ENCODE measurements around the gene NRL. TPM values are rescaled to one million over a fixed set of nuclear protein-coding genes. Genes with fewer than 3 reads are reported as not detected.

The NRL gene
- total RNA-seq, 1 experiment from 2014 or later, result 1.3 TPM

DNA sequence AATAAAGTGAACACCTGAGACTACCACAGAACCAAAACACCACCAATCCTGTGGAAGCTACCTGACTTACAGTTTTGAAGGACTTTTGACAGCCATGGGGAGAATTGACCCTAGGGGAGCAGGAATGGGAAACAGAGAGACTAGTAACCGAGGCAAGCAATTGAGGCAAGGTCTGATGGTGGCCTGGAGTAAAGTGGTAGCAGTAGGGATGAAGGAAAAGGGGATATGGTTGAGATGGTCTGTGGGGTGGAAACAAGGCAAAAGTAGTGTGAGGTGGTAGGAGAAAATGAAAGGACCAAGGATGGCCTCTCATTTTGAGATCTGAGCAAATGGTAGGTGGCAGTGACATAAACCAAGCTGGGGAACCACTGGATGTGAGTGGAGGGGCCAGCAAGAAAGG, 42.1 kb upstream of the NRL start:
- TF ChIP-seq, protein P1, sequence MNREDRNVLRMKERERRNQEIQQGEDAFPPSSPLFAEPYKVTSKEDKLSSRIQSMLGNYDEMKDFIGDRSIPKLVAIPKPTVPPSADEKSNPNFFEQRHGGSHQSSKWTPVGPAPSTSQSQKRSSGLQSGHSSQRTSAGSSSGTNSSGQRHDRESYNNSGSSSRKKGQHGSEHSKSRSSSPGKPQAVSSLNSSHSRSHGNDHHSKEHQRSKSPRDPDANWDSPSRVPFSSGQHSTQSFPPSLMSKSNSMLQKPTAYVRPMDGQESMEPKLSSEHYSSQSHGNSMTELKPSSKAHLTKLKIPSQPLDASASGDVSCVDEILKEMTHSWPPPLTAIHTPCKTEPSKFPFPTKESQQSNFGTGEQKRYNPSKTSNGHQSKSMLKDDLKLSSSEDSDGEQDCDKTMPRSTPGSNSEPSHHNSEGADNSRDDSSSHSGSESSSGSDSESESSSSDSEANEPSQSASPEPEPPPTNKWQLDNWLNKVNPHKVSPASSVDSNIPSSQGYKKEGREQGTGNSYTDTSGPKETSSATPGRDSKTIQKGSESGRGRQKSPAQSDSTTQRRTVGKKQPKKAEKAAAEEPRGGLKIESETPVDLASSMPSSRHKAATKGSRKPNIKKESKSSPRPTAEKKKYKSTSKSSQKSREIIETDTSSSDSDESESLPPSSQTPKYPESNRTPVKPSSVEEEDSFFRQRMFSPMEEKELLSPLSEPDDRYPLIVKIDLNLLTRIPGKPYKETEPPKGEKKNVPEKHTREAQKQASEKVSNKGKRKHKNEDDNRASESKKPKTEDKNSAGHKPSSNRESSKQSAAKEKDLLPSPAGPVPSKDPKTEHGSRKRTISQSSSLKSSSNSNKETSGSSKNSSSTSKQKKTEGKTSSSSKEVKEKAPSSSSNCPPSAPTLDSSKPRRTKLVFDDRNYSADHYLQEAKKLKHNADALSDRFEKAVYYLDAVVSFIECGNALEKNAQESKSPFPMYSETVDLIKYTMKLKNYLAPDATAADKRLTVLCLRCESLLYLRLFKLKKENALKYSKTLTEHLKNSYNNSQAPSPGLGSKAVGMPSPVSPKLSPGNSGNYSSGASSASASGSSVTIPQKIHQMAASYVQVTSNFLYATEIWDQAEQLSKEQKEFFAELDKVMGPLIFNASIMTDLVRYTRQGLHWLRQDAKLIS (CRISPR knock-in tag; IDR thresholded peaks at IDR 0.05; ENCODE audit: borderline replicate concordance), result no peak
- TF ChIP-seq, protein P2, sequence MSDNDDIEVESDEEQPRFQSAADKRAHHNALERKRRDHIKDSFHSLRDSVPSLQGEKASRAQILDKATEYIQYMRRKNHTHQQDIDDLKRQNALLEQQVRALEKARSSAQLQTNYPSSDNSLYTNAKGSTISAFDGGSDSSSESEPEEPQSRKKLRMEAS (CRISPR knock-in tag; IDR thresholded peaks at IDR 0.05), result no peak
- TF ChIP-seq FOXJ3 (CRISPR knock-in tag; IDR thresholded peaks at IDR 0.05; ENCODE audit: borderline replicate concordance) (no peak), NFYB (CRISPR knock-in tag; conservative IDR thresholded peaks at IDR 0.05; ENCODE audit: low read depth) (no peak), CBFB (CRISPR knock-in tag; IDR thresholded peaks at IDR 0.05; ENCODE audit: low read depth) (no peak), ZBTB21 (CRISPR knock-in tag; IDR thresholded peaks at IDR 0.05; ENCODE audit: borderline replicate concordance) (no peak), ZNF138 (CRISPR knock-in tag; conservative IDR thresholded peaks at IDR 0.05) (no peak), FOXK1 (CRISPR knock-in tag; IDR thresholded peaks at IDR 0.05) (no peak), JUN (CRISPR knock-in tag; IDR thresholded peaks at IDR 0.05) (no peak), TP53 (CRISPR knock-in tag; IDR thresholded peaks at IDR 0.05) (no peak), ZNF396 (CRISPR knock-in tag; IDR thresholded peaks at IDR 0.05; ENCODE audit: borderline replicate concordance) (no peak), ZNF317 (CRISPR knock-in tag; IDR thresholded peaks at IDR 0.05; ENCODE audit: borderline replicate concordance, low read depth) (no peak), CREB1 (CRISPR knock-in tag; IDR thresholded peaks at IDR 0.05) (no peak), ZNF671 (CRISPR knock-in tag; IDR thresholded peaks at IDR 0.05) (no peak)
- TF ChIP-seq, protein P3, sequence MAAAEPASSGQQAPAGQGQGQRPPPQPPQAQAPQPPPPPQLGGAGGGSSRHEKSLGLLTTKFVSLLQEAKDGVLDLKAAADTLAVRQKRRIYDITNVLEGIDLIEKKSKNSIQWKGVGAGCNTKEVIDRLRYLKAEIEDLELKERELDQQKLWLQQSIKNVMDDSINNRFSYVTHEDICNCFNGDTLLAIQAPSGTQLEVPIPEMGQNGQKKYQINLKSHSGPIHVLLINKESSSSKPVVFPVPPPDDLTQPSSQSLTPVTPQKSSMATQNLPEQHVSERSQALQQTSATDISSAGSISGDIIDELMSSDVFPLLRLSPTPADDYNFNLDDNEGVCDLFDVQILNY (CRISPR knock-in tag; IDR thresholded peaks at IDR 0.05), result no peak
- TF ChIP-seq, protein P4, sequence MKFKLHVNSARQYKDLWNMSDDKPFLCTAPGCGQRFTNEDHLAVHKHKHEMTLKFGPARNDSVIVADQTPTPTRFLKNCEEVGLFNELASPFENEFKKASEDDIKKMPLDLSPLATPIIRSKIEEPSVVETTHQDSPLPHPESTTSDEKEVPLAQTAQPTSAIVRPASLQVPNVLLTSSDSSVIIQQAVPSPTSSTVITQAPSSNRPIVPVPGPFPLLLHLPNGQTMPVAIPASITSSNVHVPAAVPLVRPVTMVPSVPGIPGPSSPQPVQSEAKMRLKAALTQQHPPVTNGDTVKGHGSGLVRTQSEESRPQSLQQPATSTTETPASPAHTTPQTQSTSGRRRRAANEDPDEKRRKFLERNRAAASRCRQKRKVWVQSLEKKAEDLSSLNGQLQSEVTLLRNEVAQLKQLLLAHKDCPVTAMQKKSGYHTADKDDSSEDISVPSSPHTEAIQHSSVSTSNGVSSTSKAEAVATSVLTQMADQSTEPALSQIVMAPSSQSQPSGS (CRISPR knock-in tag; IDR thresholded peaks at IDR 0.05; ENCODE audit: borderline replicate concordance, low read depth), result no peak
- TF ChIP-seq, protein P5, sequence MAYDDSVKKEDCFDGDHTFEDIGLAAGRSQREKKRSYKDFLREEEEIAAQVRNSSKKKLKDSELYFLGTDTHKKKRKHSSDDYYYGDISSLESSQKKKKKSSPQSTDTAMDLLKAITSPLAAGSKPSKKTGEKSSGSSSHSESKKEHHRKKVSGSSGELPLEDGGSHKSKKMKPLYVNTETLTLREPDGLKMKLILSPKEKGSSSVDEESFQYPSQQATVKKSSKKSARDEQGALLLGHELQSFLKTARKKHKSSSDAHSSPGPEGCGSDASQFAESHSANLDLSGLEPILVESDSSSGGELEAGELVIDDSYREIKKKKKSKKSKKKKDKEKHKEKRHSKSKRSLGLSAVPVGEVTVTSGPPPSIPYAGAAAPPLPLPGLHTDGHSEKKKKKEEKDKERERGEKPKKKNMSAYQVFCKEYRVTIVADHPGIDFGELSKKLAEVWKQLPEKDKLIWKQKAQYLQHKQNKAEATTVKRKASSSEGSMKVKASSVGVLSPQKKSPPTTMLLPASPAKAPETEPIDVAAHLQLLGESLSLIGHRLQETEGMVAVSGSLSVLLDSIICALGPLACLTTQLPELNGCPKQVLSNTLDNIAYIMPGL (CRISPR knock-in tag; IDR thresholded peaks at IDR 0.05), result no peak
- TF ChIP-seq, protein P6, sequence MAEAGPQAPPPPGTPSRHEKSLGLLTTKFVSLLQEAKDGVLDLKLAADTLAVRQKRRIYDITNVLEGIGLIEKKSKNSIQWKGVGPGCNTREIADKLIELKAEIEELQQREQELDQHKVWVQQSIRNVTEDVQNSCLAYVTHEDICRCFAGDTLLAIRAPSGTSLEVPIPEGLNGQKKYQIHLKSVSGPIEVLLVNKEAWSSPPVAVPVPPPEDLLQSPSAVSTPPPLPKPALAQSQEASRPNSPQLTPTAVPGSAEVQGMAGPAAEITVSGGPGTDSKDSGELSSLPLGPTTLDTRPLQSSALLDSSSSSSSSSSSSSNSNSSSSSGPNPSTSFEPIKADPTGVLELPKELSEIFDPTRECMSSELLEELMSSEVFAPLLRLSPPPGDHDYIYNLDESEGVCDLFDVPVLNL (CRISPR knock-in tag; IDR thresholded peaks at IDR 0.05; ENCODE audit: borderline replicate concordance, low read depth), result no peak
- TF ChIP-seq, protein P7, sequence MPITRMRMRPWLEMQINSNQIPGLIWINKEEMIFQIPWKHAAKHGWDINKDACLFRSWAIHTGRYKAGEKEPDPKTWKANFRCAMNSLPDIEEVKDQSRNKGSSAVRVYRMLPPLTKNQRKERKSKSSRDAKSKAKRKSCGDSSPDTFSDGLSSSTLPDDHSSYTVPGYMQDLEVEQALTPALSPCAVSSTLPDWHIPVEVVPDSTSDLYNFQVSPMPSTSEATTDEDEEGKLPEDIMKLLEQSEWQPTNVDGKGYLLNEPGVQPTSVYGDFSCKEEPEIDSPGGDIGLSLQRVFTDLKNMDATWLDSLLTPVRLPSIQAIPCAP (CRISPR knock-in tag; IDR thresholded peaks at IDR 0.05), result no peak
- ATAC-seq (no peak), DNase-seq (ENCODE audit: low spot score) (no peak)
- no peak overlapping the region for H3K4me3 Mint-ChIP-seq
- peaks cover 52% of the 10 kb centered on the region for H3K36me3 Mint-ChIP-seq
- no peak overlapping the region for H3K27ac Mint-ChIP-seq
- ChIA-PET CTCF (no interaction called here), POLR2A (no interaction called here)
- H3K27me3 Mint-ChIP-seq (ENCODE audit: low read depth), result no peaks in the 10 kb centered on the region
- H3K4me1 Mint-ChIP-seq, result peaks cover 11% of the 10 kb centered on the region
- no peaks in the 10 kb centered on the region for H3K9me3 Mint-ChIP-seq
